GM21723 (cell line): ENCODE data around the gene USP47.

Source experiments
- ATAC-seq: cut with Tn5 transposase; IDR thresholded peaks from one replicate; pipeline ENCODE4 v1.9.1; 2021; ENCODE audit warnings: mild to moderate bottlenecking, moderate library complexity; ENCODE audit not compliant: unreplicated experiment

Gene USP47

DNA sequence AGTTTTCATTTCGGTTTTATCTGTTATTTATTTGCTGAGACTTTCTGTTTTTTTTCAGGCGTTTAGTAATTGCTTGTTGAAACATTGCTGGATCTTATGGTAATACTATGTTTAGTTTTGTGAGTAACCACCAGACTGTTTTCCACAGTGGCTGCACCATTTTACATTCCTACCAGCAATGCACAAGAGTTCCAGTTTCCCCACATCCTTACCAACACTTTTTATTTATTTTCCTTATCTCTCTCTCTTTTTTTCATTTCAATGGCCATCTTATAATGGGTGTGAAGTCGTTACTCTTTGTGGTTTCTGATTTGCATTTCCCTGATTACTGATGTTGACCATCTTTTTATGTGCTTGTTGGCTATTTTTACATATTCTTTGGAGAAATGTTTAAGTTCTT is 23.7 kb downstream of the USP47 start:
- ATAC-seq = no peak

GRCh38 chr11:11866203-11866602 is 24.4 kb downstream of the USP47 start:
- ATAC-seq = no peak

GRCh38 chr11:11867720-11868119 is 25.9 kb downstream of the USP47 start:
- ATAC-seq = no peak

DNA sequence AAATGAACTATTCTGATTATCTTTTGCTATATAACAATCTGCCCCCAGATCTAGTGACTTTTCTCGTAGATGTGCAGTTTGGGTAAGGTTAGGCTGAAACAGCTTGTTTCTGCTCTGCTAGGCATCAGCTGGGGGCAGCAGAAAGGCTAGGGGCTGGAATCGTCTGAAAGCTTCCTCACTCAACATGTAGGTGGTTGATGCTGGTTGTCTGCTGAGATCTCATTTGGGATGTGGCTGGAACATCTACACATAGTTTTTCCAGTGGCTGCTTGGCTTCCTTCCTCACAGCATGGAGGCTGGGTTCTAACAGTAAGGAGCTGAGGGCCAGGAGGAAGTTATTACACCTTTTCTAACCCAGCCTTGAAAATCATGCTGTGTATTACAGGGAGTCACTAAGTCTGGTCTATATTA is 30.2 kb downstream of the USP47 start:
- ATAC-seq = no peak

- ATAC-seq = no peak
Measured at GRCh38 chr11:11876458-11876857, 34.7 kb downstream of the USP47 start.

GRCh38 chr11:11880179-11880578 is 38.4 kb downstream of the USP47 start:
- no peak for ATAC-seq

GRCh38 chr11:11882539-11882938 is 40.8 kb downstream of the USP47 start:
- no peak for ATAC-seq

GRCh38 chr11:11884351-11884750 is 42.6 kb downstream of the USP47 start:
- ATAC-seq = no peak

DNA sequence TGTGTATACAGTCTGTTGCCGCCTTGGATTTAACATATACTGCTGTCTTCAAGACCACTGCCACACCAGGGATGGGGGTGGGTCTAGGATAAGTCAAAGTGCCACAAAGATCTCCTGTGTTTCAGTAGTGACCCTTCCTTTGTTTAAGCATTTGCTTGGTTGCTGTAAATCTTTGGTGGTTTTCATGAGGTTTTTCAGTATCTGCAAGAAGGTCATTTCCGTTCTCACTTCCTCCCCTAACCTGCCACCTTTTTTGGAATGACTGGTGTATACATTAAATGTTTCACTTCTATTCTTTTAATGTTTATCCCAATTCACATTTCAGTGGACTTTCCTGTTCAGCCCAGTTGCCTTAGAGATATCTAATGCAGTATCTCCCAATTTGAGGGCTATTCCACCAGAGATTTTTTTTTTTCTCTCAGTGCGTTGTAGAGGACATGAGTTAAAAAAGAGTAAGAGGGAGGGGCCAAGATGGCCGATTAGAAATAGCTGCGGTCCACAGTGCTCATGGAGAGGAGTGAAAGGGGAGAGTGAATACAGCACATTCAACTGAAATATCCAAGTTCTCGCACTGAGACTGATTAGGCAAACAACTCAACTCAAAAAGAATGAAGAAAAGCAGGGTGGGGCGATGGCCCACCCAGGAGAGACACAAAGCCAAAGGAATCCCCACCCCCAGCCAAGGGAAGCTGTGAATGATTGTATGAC is 43.2 kb downstream of the USP47 start:
- peak; percentile 91 for ATAC-seq

DNA sequence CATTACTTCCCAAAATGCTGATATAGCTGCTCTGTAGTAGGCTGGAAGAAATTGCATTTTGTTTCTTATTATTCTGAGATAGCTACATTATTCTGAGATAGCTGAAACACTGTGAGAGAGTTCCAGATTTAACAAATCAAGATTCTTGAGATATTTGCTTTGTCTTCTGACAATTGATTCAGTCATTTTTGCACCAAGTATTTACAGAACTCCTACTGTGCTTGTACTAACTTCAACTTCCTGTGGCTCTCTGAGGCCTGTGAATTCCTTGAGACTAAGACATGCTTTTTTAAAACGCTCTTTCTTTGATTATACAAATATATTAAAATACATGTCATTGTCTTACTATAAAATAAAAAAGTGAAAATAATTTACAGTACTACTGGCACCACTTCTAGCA is 52.7 kb downstream of the USP47 start:
- no peak for ATAC-seq

DNA sequence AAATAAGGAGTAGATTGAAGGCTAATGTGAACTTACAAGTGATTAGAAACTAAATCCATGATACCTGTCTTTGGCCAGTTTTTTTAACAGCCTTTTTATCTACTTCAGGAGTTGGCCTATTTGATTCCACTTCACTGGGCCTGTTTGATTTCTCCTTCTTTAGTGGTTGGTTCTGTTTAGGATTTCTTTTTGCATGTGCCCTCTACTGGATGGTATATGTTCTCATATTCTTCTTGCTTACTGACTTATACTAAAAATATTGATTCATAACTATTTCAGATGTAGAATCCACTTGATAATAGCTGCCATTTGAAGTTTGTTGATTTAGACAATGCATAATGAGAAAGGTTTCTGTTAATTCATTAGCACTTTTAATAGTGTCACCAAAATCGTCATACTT is 53.9 kb downstream of the USP47 start:
- ATAC-seq = no peak

DNA sequence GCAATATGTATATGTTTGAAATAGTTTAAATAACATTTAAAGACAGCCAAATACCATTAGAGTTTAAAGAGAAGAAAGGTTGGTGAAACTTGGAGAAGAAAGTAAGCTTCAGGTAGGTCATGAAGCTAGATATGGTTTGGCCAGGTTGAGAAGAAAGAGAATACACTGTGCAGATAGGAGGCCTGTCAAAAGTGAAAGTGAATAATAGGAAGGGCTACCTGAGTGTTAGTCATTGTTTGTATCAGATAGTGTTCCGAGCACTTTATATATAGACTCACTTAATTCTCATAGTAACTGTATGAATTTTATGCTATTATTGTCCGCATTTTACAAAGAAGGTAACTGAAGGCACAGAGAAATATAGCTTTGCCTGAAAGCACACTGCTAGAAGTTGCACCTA is 56.9 kb downstream of the USP47 start:
- no peak for ATAC-seq

DNA sequence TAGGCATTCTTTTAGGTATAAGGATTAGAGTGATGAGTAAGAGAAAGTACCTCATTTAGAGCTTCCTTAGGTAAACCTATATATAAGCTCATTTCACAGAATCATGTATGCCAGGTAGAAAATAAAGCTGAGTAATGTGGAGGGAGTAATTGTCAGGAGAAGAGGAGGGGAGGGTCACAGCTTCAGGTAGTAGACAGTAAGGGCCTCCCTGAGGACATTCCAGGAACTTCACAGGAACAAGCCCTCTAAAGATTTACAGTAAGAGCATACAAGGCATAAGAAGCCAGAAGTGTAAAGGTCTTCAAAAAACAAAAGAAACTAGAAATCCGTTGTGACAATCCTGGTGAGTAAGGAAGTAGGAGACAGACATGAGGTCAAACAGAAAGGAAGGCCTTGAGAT is 57.6 kb downstream of the USP47 start:
- no peak for ATAC-seq

DNA sequence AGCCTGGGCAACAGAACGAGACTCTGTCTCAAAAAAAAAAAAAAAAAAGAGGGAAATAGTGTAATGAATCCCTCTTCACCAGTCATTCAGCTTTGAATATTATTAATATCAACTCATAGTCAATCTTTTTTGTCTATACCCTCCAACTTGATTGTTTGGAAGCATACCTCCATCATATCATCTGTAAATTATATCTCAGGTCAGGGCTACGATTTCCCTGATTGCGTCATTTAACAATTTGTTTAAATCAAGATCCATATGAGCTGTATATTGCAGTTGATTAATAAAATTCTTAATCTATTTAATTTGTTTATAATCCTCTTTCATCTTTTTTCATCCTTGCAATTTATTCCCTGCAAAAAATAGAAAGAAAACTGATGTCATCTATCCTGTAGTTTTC is 60.2 kb downstream of the USP47 start:
- ATAC-seq = no peak

DNA sequence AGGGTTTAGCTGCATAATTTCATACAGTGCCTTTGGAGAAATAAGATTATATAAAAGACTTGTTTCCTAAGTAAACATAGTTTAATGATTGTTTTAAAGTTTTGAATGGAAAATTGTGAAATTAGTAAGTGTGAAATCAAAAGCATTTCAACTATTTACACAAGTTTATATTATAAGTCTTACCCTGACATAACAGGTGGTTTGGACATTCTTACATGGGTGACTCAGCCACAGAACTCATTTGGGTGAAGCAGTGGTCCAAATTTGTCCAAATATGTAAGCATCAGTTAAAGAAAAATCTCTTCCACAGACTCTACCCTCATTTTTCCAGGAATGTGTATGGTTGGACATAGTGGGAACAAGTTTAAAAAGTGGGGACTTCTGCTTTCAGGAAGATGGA is 68.0 kb downstream of the USP47 start:
- ATAC-seq = no peak

GRCh38 chr11:11910541-11910940 is 68.8 kb downstream of the USP47 start:
- no peak for ATAC-seq

- ATAC-seq = no peak
Measured at GRCh38 chr11:11913395-11913794, 71.6 kb downstream of the USP47 start.

- ATAC-seq = no peak
Measured at GRCh38 chr11:11915625-11916024, 73.9 kb downstream of the USP47 start.

- no peak for ATAC-seq
Measured at GRCh38 chr11:11916981-11917399, 75.2 kb downstream of the USP47 start.

- no peak for ATAC-seq
Measured at GRCh38 chr11:11923828-11924227, 82.1 kb downstream of the USP47 start.

GRCh38 chr11:11929920-11930319 is 88.1 kb downstream of the USP47 start:
- ATAC-seq = no peak

DNA sequence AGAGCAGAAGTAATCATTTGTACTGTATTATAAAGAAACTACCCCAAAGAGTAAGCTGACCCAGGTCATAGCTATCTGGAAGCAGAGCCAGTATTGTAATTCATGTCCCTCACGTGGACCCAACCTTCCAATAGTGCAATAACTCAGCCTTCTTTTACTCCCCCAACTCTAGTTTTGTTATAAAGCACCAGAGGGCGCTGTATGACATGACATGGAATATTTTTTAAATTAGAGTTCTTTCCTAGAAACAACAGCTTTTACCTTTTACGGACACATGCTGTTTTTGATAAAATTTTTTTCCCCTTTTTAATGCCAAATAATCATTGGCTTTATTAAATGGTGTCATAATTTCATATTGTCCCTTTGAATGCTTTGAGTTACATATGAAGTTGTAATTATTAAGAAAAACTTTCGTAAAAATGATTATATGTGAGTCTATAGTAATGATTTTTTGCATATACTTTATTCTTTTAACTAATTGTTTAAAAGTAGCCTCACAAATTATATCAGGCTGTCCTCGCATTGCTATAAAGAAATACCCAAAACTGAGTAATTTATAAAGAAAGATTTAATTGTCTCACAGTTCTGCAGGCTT is 89.8 kb downstream of the USP47 start:
- no peak for ATAC-seq

DNA sequence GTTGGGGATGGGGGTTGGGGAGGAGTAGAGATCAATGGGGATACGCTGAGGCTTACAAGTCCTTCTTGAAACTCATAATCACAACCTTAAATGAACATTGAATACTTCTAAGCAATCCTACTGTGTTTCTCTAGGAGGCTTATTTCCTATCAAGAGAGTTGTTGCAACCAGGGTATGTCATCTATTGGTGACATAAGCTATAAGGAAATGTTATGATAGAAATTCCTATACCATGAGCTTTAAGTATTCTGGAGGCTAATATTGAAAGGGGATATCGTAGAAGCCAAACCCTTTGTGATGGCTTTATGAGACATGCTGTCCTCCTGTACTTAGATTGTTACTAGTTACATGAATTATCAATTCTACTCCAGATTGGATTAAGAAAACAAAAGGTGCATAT is 93.8 kb downstream of the USP47 start:
- ATAC-seq = no peak
